ENCODE results near the gene DYNC2H1.
"Not testable (repeated sequence)": the region's sequence is repeated elsewhere in the genome, so short reads cannot be mapped to it uniquely, and the experiment has no call there.

Gene DYNC2H1

DNA sequence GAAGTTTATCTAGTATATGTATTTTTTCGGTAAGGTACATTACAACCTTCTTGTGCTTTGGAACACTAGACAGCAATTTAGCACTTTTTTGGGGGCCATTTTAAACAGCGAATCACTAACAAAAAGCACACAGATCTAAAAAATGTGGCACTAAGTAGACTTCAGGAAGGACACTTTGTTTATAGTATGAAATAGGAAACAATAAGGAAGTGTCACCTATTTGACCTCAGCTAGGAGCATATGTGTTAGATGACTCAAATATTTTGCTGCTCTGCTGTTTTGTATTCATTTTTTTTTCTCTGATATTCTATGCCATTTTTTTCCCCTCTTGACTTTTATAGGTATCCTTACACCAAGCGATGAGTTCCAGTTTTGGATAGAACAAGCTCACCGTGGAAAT is 5.6 kb downstream of the DYNC2H1 start:
- no peak for DNase-seq (ENCODE audit: low spot score)

DNA sequence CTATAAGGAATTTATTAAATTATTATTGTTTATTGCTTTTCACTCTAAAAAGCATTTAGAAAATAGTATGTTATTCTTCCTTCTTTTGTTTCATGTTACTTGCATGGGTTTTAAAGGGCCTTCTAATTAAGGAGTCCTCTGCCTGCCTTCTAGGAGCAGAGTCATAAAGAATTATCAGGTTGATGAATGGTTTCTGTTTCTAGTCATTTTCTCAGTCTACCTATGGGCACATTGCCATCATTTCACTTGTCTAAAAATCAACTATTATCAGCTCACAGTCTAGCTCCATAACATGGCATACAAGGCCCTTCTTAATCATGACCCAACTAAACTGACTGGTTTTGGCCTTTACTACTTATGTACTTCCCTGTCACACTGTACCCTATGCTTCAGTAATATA is 16.2 kb downstream of the DYNC2H1 start:
- no peak for DNase-seq (ENCODE audit: low spot score)

DNA sequence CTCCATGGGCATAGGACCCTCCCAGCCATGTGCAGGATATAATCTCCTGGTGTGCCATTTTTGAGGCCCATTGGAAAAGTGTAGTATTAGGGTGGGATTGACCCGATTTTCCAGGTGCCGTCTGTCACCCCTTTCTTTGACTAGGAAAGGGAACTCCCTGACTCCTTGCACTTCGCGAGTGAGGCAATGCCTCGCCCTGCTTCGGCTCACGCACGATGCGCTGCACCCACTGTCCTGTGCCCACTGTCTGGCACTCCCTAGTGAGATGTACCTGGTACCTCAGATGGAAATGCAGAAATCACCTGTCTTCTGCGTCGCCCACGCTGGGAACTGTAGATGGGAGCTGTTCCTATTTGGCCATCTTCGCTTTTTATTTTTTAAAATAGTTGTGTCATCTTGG is 32.8 kb downstream of the DYNC2H1 start:
- DNase-seq (ENCODE audit: low spot score), result not testable (repeated sequence)

- DNase-seq (ENCODE audit: low spot score), result no peak
These were observed 38.4 kb downstream of the DYNC2H1 start for GRCh38 chr11:103147627-103148026.

DNA sequence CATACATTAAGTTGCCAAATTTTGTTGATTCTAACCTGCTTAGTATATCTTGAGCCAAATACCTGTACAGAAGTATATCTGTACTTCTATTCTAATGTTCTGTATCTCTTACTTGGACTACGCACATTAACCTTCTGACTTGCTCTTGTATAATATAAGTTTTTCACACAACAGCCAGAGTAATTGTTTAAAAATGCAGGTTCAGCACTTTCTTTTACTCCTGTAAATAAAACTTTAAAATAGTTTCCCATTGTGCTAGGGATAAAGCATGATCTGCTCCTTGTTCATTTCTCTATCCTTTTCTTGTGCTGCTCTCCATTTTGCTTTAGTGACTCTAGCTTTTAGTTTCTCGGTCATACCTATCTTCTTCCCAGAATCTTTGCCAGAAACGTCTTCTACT is 48.3 kb downstream of the DYNC2H1 start:
- no peak for DNase-seq (ENCODE audit: low spot score)

GRCh38 chr11:103164093-103164796 is 55.0 kb downstream of the DYNC2H1 start:
- DNase-seq (ENCODE audit: low spot score), result no peak

GRCh38 chr11:103167166-103167565 is 57.9 kb downstream of the DYNC2H1 start:
- no peak for DNase-seq (ENCODE audit: low spot score)

DNA sequence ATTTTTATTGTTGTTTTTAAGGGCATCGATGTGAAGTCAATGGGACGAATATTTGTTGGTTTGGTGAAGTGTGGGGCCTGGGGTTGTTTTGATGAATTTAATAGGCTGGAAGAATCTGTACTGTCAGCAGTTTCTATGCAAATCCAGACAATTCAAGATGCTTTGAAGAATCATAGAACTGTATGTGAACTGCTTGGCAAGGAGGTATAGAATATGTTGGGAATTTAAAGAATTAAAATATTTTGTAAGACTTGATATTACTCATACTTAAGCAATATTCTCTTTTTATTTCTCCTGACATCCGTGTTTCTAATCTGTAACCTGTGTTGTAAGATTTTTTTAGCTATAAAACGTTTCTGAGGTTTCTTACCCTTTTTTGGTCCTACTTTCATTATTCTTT is 61.6 kb downstream of the DYNC2H1 start:
- no peak for DNase-seq (ENCODE audit: low spot score)

DNA sequence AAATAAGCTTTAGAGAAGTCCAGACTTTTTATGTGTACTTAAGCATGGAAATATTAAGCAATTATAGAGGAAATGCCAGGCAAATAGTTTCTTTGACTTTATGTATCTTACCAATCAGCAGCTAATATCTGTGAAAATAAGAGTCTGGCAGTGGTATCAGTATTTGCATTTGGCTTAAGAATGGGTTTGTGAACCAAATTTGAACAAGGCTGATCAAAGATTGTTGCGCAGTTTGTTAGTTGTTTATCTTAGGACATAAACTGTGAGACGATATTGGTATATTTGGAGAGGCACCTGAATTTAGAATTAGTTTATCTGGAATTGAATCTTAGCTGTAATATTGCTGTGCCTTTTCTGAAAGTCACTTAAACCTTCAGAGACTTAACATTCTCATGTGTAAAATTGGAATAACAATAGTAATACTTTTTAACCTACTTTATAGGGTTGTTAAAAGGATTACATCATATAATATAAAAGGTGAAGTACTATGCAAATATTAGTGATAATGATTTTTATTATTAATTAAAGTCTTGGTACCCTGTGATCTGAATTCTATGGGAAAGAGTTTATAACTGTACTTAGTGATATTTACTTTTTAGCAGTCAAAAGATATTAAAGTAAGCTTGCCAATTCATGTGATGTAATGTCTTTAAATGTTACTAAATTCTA is 66.4 kb downstream of the DYNC2H1 start:
- DNase-seq (ENCODE audit: low spot score), result no peak

GRCh38 chr11:103183981-103184611 is 74.9 kb downstream of the DYNC2H1 start:
- peak; percentile 11 for DNase-seq (ENCODE audit: low spot score)

DNA sequence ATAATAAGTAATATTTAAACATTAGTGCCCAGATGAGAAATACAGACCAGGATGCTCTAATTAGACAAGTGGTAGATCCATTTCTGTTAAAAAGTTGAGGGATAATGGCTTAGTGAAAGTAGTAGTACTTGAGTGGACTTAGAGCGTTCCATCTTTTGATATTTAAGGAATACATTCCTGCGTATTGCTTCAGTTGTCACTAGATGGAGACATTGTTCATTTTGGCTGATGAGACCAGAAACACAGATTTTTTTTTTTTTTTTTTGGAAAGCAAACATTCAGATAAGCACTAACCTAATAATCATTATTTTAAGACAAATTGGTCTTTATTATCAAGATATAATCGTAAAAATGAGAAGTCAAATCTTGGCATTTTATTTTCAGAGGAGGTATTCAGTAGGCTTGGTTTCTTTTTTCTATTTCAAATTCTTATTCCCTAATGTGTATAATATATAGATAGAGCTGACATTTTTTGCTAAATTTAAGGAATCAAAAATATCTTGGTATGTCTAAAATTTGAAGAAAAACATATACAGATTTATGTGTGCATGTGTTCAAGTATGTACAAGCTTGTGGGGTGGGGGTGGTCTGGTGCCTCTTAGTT is 92.9 kb downstream of the DYNC2H1 start:
- peak; percentile 50 for DNase-seq (ENCODE audit: low spot score)

GRCh38 chr11:103210543-103210942 is 101.3 kb downstream of the DYNC2H1 start:
- no peak for DNase-seq (ENCODE audit: low spot score)

GRCh38 chr11:103215812-103216211 is 106.6 kb downstream of the DYNC2H1 start:
- DNase-seq (ENCODE audit: low spot score), result no peak

GRCh38 chr11:103220133-103220532 is 110.9 kb downstream of the DYNC2H1 start:
- DNase-seq (ENCODE audit: low spot score), result no peak

DNA sequence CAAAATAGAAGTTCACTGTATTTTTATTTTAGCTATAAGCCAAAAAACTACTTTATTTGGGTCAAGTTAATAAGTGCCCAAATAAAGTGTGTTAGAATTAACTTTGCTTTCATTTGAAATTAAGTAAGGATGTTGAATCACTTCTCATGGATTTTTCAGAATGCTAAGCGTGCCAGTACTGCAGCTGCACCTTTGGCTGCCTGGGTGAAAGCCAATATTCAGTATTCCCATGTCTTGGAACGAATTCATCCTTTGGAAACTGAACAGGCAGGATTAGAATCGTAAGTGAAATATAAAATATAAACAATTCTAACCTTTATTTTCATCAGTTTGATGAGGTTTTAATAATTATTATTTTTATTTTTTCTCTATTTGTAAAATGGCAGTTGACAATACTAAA is 113.6 kb downstream of the DYNC2H1 start:
- DNase-seq (ENCODE audit: low spot score), result no peak

GRCh38 chr11:103228807-103229206 is 119.6 kb downstream of the DYNC2H1 start:
- DNase-seq (ENCODE audit: low spot score), result no peak

DNA sequence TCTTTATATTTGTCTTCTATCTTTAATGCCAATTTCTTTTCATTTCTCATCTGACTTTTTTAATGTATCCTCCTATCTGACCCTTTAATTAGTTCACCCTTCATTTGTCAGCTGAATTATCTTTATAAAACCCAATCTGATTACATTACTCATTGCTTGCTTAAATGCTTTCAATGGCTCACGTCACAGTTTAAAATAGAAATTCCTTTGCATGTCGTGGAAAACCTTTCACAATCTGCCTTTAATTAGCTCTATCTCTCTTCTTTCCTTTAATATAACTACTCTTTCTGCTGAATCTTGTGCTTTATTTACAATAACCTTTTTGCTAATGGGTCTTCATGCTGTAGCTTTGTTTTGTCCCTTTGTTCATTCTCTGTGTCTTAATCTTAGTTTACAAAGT is 125.7 kb downstream of the DYNC2H1 start:
- no peak for DNase-seq (ENCODE audit: low spot score)

GRCh38 chr11:103241574-103241973 is 132.3 kb downstream of the DYNC2H1 start:
- DNase-seq (ENCODE audit: low spot score), result no peak

DNA sequence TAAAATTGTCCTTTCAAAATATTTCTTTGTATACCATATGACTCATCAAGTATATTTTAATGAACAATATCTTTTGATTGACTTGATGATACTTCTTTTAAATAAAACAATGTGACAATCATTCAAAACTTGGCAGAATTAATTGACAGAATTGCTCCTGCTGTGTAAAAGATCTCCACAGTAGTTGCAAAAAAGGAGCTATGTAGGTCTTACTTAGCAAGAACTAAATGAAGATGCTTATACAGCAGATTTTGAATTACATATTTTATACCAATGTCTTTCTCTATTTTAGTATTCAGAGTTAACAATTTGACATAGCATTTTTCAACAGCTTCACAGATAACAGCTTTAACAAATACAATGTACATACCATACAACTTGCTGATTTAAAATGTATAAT is 144.9 kb downstream of the DYNC2H1 start:
- DNase-seq (ENCODE audit: low spot score), result no peak

DNA sequence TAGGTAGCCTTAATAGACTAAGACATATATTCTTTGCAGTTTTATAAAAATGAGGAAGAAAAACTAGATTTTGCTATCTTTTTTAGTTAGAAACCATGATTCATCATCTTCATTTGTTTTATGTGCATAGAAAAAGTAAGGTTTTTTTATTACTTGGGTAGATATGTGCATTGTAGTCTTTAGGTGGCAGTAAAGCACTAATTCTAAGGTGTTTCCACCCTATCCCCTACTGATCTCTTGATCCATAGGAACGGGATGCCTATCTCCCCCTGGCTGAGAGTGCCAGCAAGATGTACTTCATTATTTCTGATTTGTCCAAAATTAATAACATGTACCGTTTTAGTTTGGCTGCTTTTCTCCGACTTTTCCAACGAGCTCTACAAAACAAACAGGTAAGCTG is 148.1 kb downstream of the DYNC2H1 start:
- DNase-seq (ENCODE audit: low spot score), result peak; percentile 19

GRCh38 chr11:103266167-103266831 is 157.1 kb downstream of the DYNC2H1 start:
- DNase-seq (ENCODE audit: low spot score), result no peak

- DNase-seq (ENCODE audit: low spot score), result no peak
These were observed 163.7 kb downstream of the DYNC2H1 start for GRCh38 chr11:103272876-103273275.
